ENCODE data around the gene AMD1. TPM values are rescaled to one million over a fixed set of nuclear protein-coding genes. Genes with fewer than 3 reads are reported as not detected.

The AMD1 gene
- total and polyA plus RNA-seq, 10 of the 15 experiments (the other 5 are each of a cell fraction or from before 2014, with no cell fraction given): 58.2 to 116 (median 79.3) TPM

- TF ChIP-seq CHD1 (IDR thresholded peaks at IDR 0.05; ENCODE audit: low read depth, low read length) (peak; percentile 77; the same call in 1 of the 2 replicates), RAD21 (IDR thresholded peaks at IDR 0.05; ENCODE audit: insufficient read depth, low read depth, low read length) (no peak), FOS (IDR thresholded peaks at IDR 0.05; ENCODE audit: borderline replicate concordance, extremely low read depth, insufficient read length) (no peak), RBBP5 (conservative IDR thresholded peaks at IDR 0.05) (no peak), ZBTB33 (IDR thresholded peaks at IDR 0.05) (no peak), STAT3 (IDR thresholded peaks at IDR 0.05; ENCODE audit: low read depth, low read length) (no peak), SMARCA5 (IDR thresholded peaks at IDR 0.05) (0 out of 2 replicates have a peak, but pooled peaks have one; percentile 40), CEBPZ (IDR thresholded peaks at IDR 0.05; ENCODE audit: low read depth, low read length) (no peak), GABPA (IDR thresholded peaks at IDR 0.05; ENCODE audit: low read depth) (no peak), ZNF384 (IDR thresholded peaks at IDR 0.05; ENCODE audit: borderline replicate concordance, low read depth, low read length) (0 out of 2 replicates have a peak, but pooled peaks have one; percentile 25), SREBF2 (IDR thresholded peaks at IDR 0.05; ENCODE audit: low read length) (no peak), FOXM1 (IDR thresholded peaks at IDR 0.05; ENCODE audit: low read depth, low read length) (peak; percentile 80; the same call in 1 of the 2 replicates), DPF2 (IDR thresholded peaks at IDR 0.05) (peak; percentile 57; the same call in 1 of the 2 replicates), JUND (IDR thresholded peaks at IDR 0.05; ENCODE audit: low read depth, low read length) (no peak), NBN (IDR thresholded peaks at IDR 0.05) (no peak), HCFC1 (IDR thresholded peaks at IDR 0.05; ENCODE audit: low read length) (no peak), SMAD1 (IDR thresholded peaks at IDR 0.05; ENCODE audit: low read depth, partially characterized antibody) (no peak), TCF3 (IDR thresholded peaks at IDR 0.05; ENCODE audit: borderline replicate concordance, insufficient read depth, low read depth, low read length) (no peak), SKIL (IDR thresholded peaks at IDR 0.05; ENCODE audit: low read depth, poor library complexity, severe bottlenecking) (peak; percentile 64), CBFB (IDR thresholded peaks at IDR 0.05; ENCODE audit: low read depth) (no peak; the same call in 1 of the 2 replicates), TAF1 (IDR thresholded peaks at IDR 0.05; ENCODE audit: borderline replicate concordance, low read depth, low read length) (peak; percentile 15; the same call in 1 of the 2 replicates), RB1 (IDR thresholded peaks at IDR 0.05; ENCODE audit: borderline replicate concordance) (peak; percentile 18; the same call in 1 of the 2 replicates), EED (IDR thresholded peaks at IDR 0.05; ENCODE audit: low read depth) (no peak), PML (IDR thresholded peaks at IDR 0.05; ENCODE audit: low read length) (no peak; the same call in 1 of the 2 replicates), ZNF217 (IDR thresholded peaks at IDR 0.05) (no peak), POLR2AphosphoS2 (IDR thresholded peaks at IDR 0.05; ENCODE audit: low read depth, low read length) (no peak)
Measured at GRCh38 chr6:110874880-110875547, 429 bp downstream of the AMD1 start (continued).

Data from GM12878 (cell line).